HCT116 (cell line): ENCODE data around the gene XPNPEP3. TPM values are rescaled to one million over a fixed set of nuclear protein-coding genes. Genes with fewer than 3 reads are reported as not detected.

Experiments
- ATAC-seq: fragments of 200-7000 bp; cut with Tn5 transposase; 2 replicates; pipeline ENCODE4 v1.9.1; 2020; ENCODE audit warnings: mild to moderate bottlenecking, moderate library complexity
- BruUV-seq: library from RNA; stranded (reverse); fragments of 400-500 nt; replicated peaks from 2 replicates; lab custom pipeline; 2021; lab: Mats Ljungman, UMichigan
- CTCF ChIA-PET: fragments of 300-600 bp; sonication (Branson Sonifier 250); formaldehyde crosslinking; loops from one replicate; lab custom pipeline; 2021; ENCODE audit warnings: antibody characterized with exemption; lab: Charles Lee
- POLR2A ChIA-PET: fragments of 300-600, 350-600 bp; sonication (Branson Sonifier 250); formaldehyde crosslinking; loops from one replicate; lab custom pipeline; 2021; ENCODE audit warnings: antibody characterized with exemption; lab: Charles Lee
- RAD21 ChIA-PET, 2 experiments: fragments of 300-600 bp; sonication (Branson Sonifier 250); formaldehyde crosslinking; loops; one replicate each; lab custom pipeline; 2023; ENCODE audit warnings: low total read pairs in 2 of 2; ENCODE audit not compliant: uncharacterized antibody in 2 of 2, unreplicated experiment in 2 of 2, low non-redundant PET in 1 of 2; lab: Charles Lee
- DNase-seq: peaks from one replicate; pipeline ENCODE4 v3.0.0-alpha.2; 2010; ENCODE audit warnings: low read depth, low spot score
- H2AFZ ChIP-seq: fragments of 200-600 bp; shearing (Covaris generic), sonication (generic); 2 replicates; pipeline ENCODE4 v1.6.1; 2017; ENCODE audit warnings: low read depth, mixed run types, mixed read lengths, antibody characterized with exemption, low read length; ENCODE audit not compliant: poor library complexity, severe bottlenecking
- H3K27ac ChIP-seq: 2 replicates; pipeline ENCODE4 v1.5.1; 2012; ENCODE audit warnings: low read depth, low read length
- H3K27me3 ChIP-seq: fragments of 200-600 bp; sonication (generic); 2 replicates; pipeline ENCODE4 v1.6.1; 2016; ENCODE audit warnings: mixed run types, low read length, mixed read lengths; ENCODE audit not compliant: insufficient read depth
- H3K36me3 ChIP-seq, 2 experiments: fragments of 200-500 bp in 1 of 2; fragments of 200-600 bp in 1 of 2; sonication (Bioruptor generic) in 1 of 2; sonication (generic) in 1 of 2; 2 replicates each; pipeline versions ENCODE4 v1.5.1 to v1.6.1; 2014 to 2016; ENCODE audit warnings: low read length in 2 of 2, inconsistent platforms in 1 of 2, mixed read lengths in 1 of 2, mixed run types in 1 of 2; ENCODE audit not compliant: insufficient read depth in 2 of 2, control insufficient read depth in 1 of 2
- H3K4me1 ChIP-seq, 2 experiments: fragments of 200-600 bp in 1 of 2; sonication (generic) in 1 of 2; 2 replicates each; pipeline versions ENCODE4 v1.5.1 to v1.6.1; 2012 to 2017; ENCODE audit warnings: low read length in 2 of 2, inconsistent platforms in 1 of 2, mild to moderate bottlenecking in 1 of 2, mixed read lengths in 1 of 2, mixed run types in 1 of 2, moderate library complexity in 1 of 2; ENCODE audit not compliant: insufficient read depth in 2 of 2, control insufficient read depth in 1 of 2
- H3K4me2 ChIP-seq: fragments of 200-600 bp; sonication (generic); 2 replicates; pipeline ENCODE4 v1.6.1; 2017; ENCODE audit warnings: mixed run types, low read length, mixed read lengths
- H3K4me3 ChIP-seq, 2 experiments: fragments of 200-600 bp in 1 of 2; sonication (generic) in 1 of 2; replicated peaks in 1 of 2; 2 replicates each; pipeline ENCODE4 v1.5.1; 2011 to 2016; ENCODE audit warnings: low read length in 2 of 2, control low read depth in 1 of 2, low read depth in 1 of 2, mild to moderate bottlenecking in 1 of 2, mixed read lengths in 1 of 2, mixed run types in 1 of 2
- H3K79me2 ChIP-seq: fragments of 200-600 bp; sonication (generic); 2 replicates; pipeline ENCODE4 v1.6.1; 2017; ENCODE audit warnings: mild to moderate bottlenecking, mixed run types, low read length, moderate library complexity, mixed read lengths; ENCODE audit not compliant: insufficient read depth
- H3K9ac ChIP-seq: fragments of 200-600 bp; sonication (generic); 2 replicates; pipeline ENCODE4 v1.6.1; 2016; ENCODE audit warnings: low read length, mixed read lengths
- H3K9me2 ChIP-seq: fragments of 200-600 bp; sonication (generic), shearing (Covaris generic); 2 replicates; pipeline ENCODE4 v1.6.1; 2017; ENCODE audit warnings: mixed run types, mild to moderate bottlenecking, moderate library complexity; ENCODE audit not compliant: insufficient read depth
- H3K9me3 ChIP-seq, 2 experiments: fragments of 200-500 bp in 1 of 2; fragments of 200-600 bp in 1 of 2; sonication (Bioruptor generic) in 1 of 2; sonication (generic) in 1 of 2; 2 replicates each; pipeline ENCODE4 v1.6.1; 2014 to 2017; ENCODE audit warnings: low read length in 2 of 2, mixed read lengths in 2 of 2, inconsistent platforms in 1 of 2, low read depth in 1 of 2, mild to moderate bottlenecking in 1 of 2, mixed run types in 1 of 2, moderate library complexity in 1 of 2; ENCODE audit not compliant: control insufficient read depth in 1 of 2, insufficient read depth in 1 of 2
- H4K20me1 ChIP-seq: fragments of 200-600 bp; sonication (generic), shearing (Covaris generic); 2 replicates; pipeline ENCODE4 v1.6.1; 2017; ENCODE audit warnings: mixed run types, mild to moderate bottlenecking, moderate library complexity; ENCODE audit not compliant: insufficient read depth
- ATF3 ChIP-seq: IDR thresholded peaks from 2 replicates; pipeline ENCODE4 v1.6.1; 2012
- CBX3 ChIP-seq: IDR thresholded peaks from 2 replicates; pipeline ENCODE4 v1.6.1; 2012; ENCODE audit warnings: low read depth
- CTCF ChIP-seq, 3 experiments: fragments of 200-600 bp in 1 of 3; sonication (generic) in 1 of 3; IDR thresholded peaks in 2 of 3; conservative IDR thresholded peaks in 1 of 3; 2 replicates each; pipeline ENCODE4 v1.5.1; 2012 to 2017; ENCODE audit warnings: low read depth in 2 of 3, low read length in 2 of 3, antibody characterized with exemption in 1 of 3, borderline replicate concordance in 1 of 3, control low read depth in 1 of 3, mild to moderate bottlenecking in 1 of 3, mixed read lengths in 1 of 3, mixed run types in 1 of 3, moderate library complexity in 1 of 3; ENCODE audit not compliant: insufficient read depth in 1 of 3
- EGR1 ChIP-seq: IDR thresholded peaks from 2 replicates; pipeline ENCODE4 v1.6.1; 2012; ENCODE audit warnings: low read depth
- EZH2 ChIP-seq: fragments of 200-600 bp; sonication (generic); IDR thresholded peaks from 2 replicates; pipeline ENCODE4 v1.6.1; 2017; ENCODE audit warnings: antibody characterized with exemption, mixed run types
- EZH2phosphoT487 ChIP-seq: fragments of 200-600 bp; IDR thresholded peaks from 2 replicates; pipeline ENCODE4 v1.6.1; 2018; ENCODE audit warnings: antibody characterized with exemption, borderline replicate concordance
- FOSL1 ChIP-seq: IDR thresholded peaks from 2 replicates; pipeline ENCODE4 v1.6.1; 2012; ENCODE audit warnings: low read depth
- JUND ChIP-seq: IDR thresholded peaks from 2 replicates; pipeline ENCODE4 v1.6.1; 2012
- RAD21 ChIP-seq: IDR thresholded peaks from 2 replicates; pipeline ENCODE4 v1.6.1; 2012; ENCODE audit warnings: low read depth, mild to moderate bottlenecking
- REST ChIP-seq: IDR thresholded peaks from 2 replicates; pipeline ENCODE4 v1.6.1; 2012; ENCODE audit warnings: low read depth
- TCF7L2 ChIP-seq: IDR thresholded peaks from 2 replicates; pipeline ENCODE4 v1.7.0; 2011; ENCODE audit warnings: borderline replicate concordance, inconsistent platforms; ENCODE audit not compliant: insufficient read depth, insufficient read length; ENCODE audit errors: extremely low read depth
- YY1 ChIP-seq: IDR thresholded peaks from 2 replicates; pipeline ENCODE4 v1.6.1; 2011; ENCODE audit warnings: low read length, low read depth, moderate library complexity, mild to moderate bottlenecking; ENCODE audit not compliant: insufficient replicate concordance; ENCODE audit errors: extremely low read depth
- intact Hi-C: fragments of 100-400 bp; cut with micrococcal nuclease; formaldehyde crosslinking; loops from 2 replicates; pipeline ENCODE4 v1.10.0; 2022
- total RNA-seq: library from RNA; stranded (reverse); gene quantifications from one replicate; pipeline ENCODE4 v1.2.1, GENCODE V29; 2021; ENCODE audit not compliant: unreplicated experiment

The XPNPEP3 gene
- total RNA-seq, 1 experiment from 2014 or later: 29.8 TPM

- peaks cover 3% of the 10 kb centered on the region; the same call in 1 of the 2 replicates for H4K20me1 ChIP-seq
- ChIA-PET RAD21 (no interaction called here), CTCF (no interaction called here), POLR2A (no interaction called here)
- no peaks in the 10 kb centered on the region for H3K9me2 ChIP-seq
- intact Hi-C loops: loop anchor here (5.0 kb wide), 1 partner anchor 69 kb away; no protein-coding TSS in a partner anchor
- H3K9me3 ChIP-seq: no peaks in the 10 kb centered on the region
- H3K36me3 ChIP-seq: peaks cover 22 to 25% of the 10 kb centered on the region in 2 experiments
- peak overlapping the region; percentile 14; the same call in 1 of the 2 replicates for H3K4me2 ChIP-seq
- no peak for ATAC-seq
- TF ChIP-seq YY1: no peak
- TF ChIP-seq EZH2: no peak
- no peak for TF ChIP-seq JUND
- no peak for TF ChIP-seq EZH2phosphoT487
- no peak overlapping the region for H3K4me3 ChIP-seq
- H3K79me2 ChIP-seq: peaks cover 64% of the 10 kb centered on the region
- BruUV-seq: no TSS peak
- H2AFZ ChIP-seq: no peak overlapping the region
- no peak overlapping the region for H3K27ac ChIP-seq
- no peak overlapping the region for H3K9ac ChIP-seq
- no peaks in the 10 kb centered on the region for H3K27me3 ChIP-seq
- peaks cover 4 to 16% of the 10 kb centered on the region in 2 experiments; a peak in 2 of 4 replicates for H3K4me1 ChIP-seq
- no peak for DNase-seq
Measured at GRCh38 chr22:40953471-40953870, 96.5 kb downstream of the XPNPEP3 start.

DNA sequence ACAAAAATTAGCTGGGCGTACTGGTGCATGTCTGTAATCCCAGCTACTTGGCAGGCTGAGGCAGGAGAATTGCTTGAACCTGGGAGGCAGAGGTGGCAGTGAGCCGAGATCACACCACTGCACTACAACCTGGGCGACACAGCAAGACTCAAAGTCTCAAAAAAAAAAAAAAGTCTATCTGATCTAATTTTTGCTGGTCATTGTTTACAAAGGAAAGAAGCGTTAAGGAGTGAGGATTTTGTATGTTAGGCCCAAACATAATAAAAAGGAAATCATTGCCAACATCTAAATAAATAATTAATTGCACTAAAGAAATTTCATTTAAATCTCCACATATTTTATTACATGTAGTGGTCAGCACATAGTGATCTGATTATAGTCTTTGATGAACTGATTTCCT is 97.2 kb downstream of the XPNPEP3 start:
- Histone ChIP-seq H2AFZ (no peak overlapping the region), H3K9ac (no peak overlapping the region), H4K20me1 (peaks cover 3% of the 10 kb centered on the region; the same call in 1 of the 2 replicates), H3K9me2 (no peaks in the 10 kb centered on the region), H3K36me3 (peaks cover 25 to 28% of the 10 kb centered on the region in 2 experiments), H3K9me3 (no peaks in the 10 kb centered on the region), H3K4me1 (peaks cover 4 to 16% of the 10 kb centered on the region in 2 experiments; a peak in 2 of 4 replicates), H3K27ac (no peak overlapping the region), H3K4me2 (no peak overlapping the region), H3K79me2 (peaks cover 70% of the 10 kb centered on the region), H3K27me3 (no peaks in the 10 kb centered on the region), H3K4me3 (no peak overlapping the region)
- BruUV-seq: no TSS peak
- CTCF ChIA-PET: no interaction called here
- ATAC-seq (no peak), DNase-seq (no peak)
- TF ChIP-seq EZH2 (no peak), YY1 (no peak), CTCF (IDR thresholded peaks at IDR 0.05 in 2 of 3, conservative IDR thresholded peaks at IDR 0.05 in 1 of 3; ENCODE audit: borderline replicate concordance in 1 of 3, insufficient read depth in 1 of 3, low read depth in 2 of 3, low read length in 2 of 3) (no peak), CBX3 (no peak), REST (no peak), RAD21 (no peak), JUND (no peak), ATF3 (no peak), TCF7L2 (no peak), FOSL1 (no peak), EGR1 (no peak)
- POLR2A ChIA-PET: no interaction called here
- RAD21 ChIA-PET: no interaction called here
- intact Hi-C loops: loop anchor here (5.0 kb wide), 1 partner anchor 68 kb away; no protein-coding TSS in a partner anchor
